Measurements from ENCODE around the gene GLYATL2.

Gene GLYATL2

GRCh38 chr11:58844361-58845005, at the start of gene GLYATL2:
TSS of gene GLYATL2 (minus strand) at chr11:58844704. CDS start at chr11:58839612, 5,092 bp downstream.
- no peak for DNase-seq

GRCh38 chr11:58893899-58894298, 49.4 kb upstream of the GLYATL2 start:
- DNase-seq, result no peak

GRCh38 chr11:58888579-58888978, 44.1 kb upstream of the GLYATL2 start:
- DNase-seq, result no peak

GRCh38 chr11:58887452-58887851, 42.9 kb upstream of the GLYATL2 start:
- no peak for DNase-seq

GRCh38 chr11:58880625-58881024, 36.1 kb upstream of the GLYATL2 start:
- DNase-seq, result no peak

GRCh38 chr11:58880166-58880565, 35.7 kb upstream of the GLYATL2 start:
- no peak for DNase-seq

GRCh38 chr11:58867556-58867955, 23.1 kb upstream of the GLYATL2 start:
- no peak for DNase-seq

GRCh38 chr11:58866788-58867187, 22.3 kb upstream of the GLYATL2 start:
- DNase-seq, result no peak

- DNase-seq, result no peak
Observed at GRCh38 chr11:58864335-58864734, 19.8 kb upstream of the GLYATL2 start.

GRCh38 chr11:58863697-58864096, 19.2 kb upstream of the GLYATL2 start:
- DNase-seq, result no peak

- DNase-seq, result no peak
Observed at GRCh38 chr11:58861533-58861932, 17.0 kb upstream of the GLYATL2 start.

GRCh38 chr11:58856806-58857205, 12.3 kb upstream of the GLYATL2 start:
- DNase-seq, result no peak

GRCh38 chr11:58845386-58845785, 882 bp upstream of the GLYATL2 start:
- no peak for DNase-seq

GRCh38 chr11:58837707-58838388, 6.7 kb downstream of the GLYATL2 start:
- no peak for DNase-seq

- DNase-seq, result no peak
Observed at GRCh38 chr11:58832056-58832645, 12.4 kb downstream of the GLYATL2 start.

- DNase-seq, result no peak
Observed at GRCh38 chr11:58830673-58831301, 13.7 kb downstream of the GLYATL2 start.

GRCh38 chr11:58829786-58830185, 14.7 kb downstream of the GLYATL2 start:
- DNase-seq, result no peak

- no peak for DNase-seq
Observed at GRCh38 chr11:58813693-58814092, 30.8 kb downstream of the GLYATL2 start.

- no peak for DNase-seq
Observed at GRCh38 chr11:58811499-58811898, 33.0 kb downstream of the GLYATL2 start.

GRCh38 chr11:58807343-58807742, 37.2 kb downstream of the GLYATL2 start:
- no peak for DNase-seq

GRCh38 chr11:58805065-58805464, 39.4 kb downstream of the GLYATL2 start:
- no peak for DNase-seq

GRCh38 chr11:58801974-58802545, 42.4 kb downstream of the GLYATL2 start:
- no peak for DNase-seq

- no peak for DNase-seq
Observed at GRCh38 chr11:58801302-58801701, 43.2 kb downstream of the GLYATL2 start.

GRCh38 chr11:58796333-58796732, 48.2 kb downstream of the GLYATL2 start:
- DNase-seq, result no peak
